Measurements from ENCODE around the gene MTA1. TPM values are rescaled to one million over a fixed set of nuclear protein-coding genes. Genes with fewer than 3 reads are reported as not detected.

Gene MTA1
- total and polyA plus RNA-seq, 2 donors: 32.5 to 80.8 TPM

DNA sequence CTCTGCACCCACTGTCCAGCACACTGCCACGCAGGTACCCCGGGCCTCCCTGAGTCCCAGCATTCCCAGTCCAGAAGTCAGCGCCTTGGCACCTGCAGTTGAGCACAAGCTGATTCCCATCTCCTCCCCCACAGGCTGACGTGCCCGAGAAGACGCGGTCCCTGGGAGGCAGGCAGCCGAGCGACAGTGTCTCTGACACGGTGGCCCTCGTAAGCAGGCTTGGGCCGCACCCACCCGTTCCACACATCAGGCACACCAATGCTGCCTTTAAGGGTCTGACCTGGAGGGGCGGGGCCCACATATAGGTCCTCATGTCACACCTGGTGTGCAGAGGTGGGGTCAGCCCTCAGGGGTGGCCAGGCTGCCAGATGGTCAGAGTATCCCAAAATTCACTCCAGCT is 39.7 kb upstream of the MTA1 start:
- Histone ChIP-seq H3K36me3 (ENCODE audit: control insufficient read depth in 2 of 2, insufficient read depth in 2 of 2, low read length in 1 of 2) (peaks cover 0 to 23% of the 10 kb centered on the region in 2 donors), H3K4me1 (ENCODE audit: control insufficient read depth in 2 of 2, insufficient read depth in 2 of 2, low read length in 2 of 2) (peaks cover 0 to 6% of the 10 kb centered on the region in 2 donors)
- DNase-seq (ENCODE audit: low read depth in 6 of 9, low spot score in 9 of 9): no peak

DNA sequence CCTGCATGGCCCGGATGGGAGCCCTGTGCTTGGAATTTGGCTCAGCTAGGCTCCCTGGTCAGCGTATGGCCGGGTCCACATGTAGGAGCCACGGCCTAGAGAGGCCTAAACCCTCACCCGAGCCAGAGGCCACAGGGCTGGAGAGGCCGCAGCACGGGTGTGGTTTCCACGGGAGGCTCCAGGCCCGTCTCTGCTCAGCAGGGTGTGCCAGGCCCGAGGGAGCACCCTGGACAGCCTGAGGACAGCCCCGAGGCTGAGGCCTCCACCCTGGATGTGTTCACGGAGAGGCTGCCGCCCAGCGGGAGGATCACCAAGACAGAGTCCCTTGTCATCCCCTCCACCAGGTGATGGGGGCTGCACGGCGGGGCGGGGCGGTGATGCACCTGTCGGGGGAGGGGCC is 38.9 kb upstream of the MTA1 start:
- no peak overlapping the region for H3K27ac ChIP-seq (ENCODE audit: low read depth in 1 of 2, low read length in 1 of 2)
- no peak overlapping the region for H3K4me3 ChIP-seq (ENCODE audit: low read length in 2 of 2)
- no peak for DNase-seq (ENCODE audit: low read depth in 6 of 9, low spot score in 9 of 9)
- no peaks in the 10 kb centered on the region for H3K27me3 ChIP-seq (ENCODE audit: control insufficient read depth in 2 of 2, insufficient read depth in 1 of 2, low read length in 1 of 2)
- H3K36me3 ChIP-seq (ENCODE audit: control insufficient read depth in 2 of 2, insufficient read depth in 2 of 2, low read length in 1 of 2): peaks cover 0 to 29% of the 10 kb centered on the region in 2 donors
- peaks cover 0 to 2% of the 10 kb centered on the region in 2 donors for H3K4me1 ChIP-seq (ENCODE audit: control insufficient read depth in 2 of 2, insufficient read depth in 2 of 2, low read length in 2 of 2)
- WGBS: 98% methylated on average over 19 of the region's 19 CpGs
- no peaks in the 10 kb centered on the region for H3K9me3 ChIP-seq (ENCODE audit: control insufficient read depth in 2 of 2, insufficient read depth in 1 of 2, low read length in 1 of 2)

More for the DNA sequence above, 39.7 kb upstream of the MTA1 start:
- H3K9me3 ChIP-seq (ENCODE audit: control insufficient read depth in 2 of 2, insufficient read depth in 1 of 2, low read length in 1 of 2): no peaks in the 10 kb centered on the region
- H3K27me3 ChIP-seq (ENCODE audit: control insufficient read depth in 2 of 2, insufficient read depth in 1 of 2, low read length in 1 of 2): no peaks in the 10 kb centered on the region
- no peak overlapping the region for H3K27ac ChIP-seq (ENCODE audit: low read depth in 1 of 2, low read length in 1 of 2)
- H3K4me3 ChIP-seq (ENCODE audit: low read length in 2 of 2): no peak overlapping the region
- WGBS: 98% methylated on average over 14 of the region's 14 CpGs

DNA sequence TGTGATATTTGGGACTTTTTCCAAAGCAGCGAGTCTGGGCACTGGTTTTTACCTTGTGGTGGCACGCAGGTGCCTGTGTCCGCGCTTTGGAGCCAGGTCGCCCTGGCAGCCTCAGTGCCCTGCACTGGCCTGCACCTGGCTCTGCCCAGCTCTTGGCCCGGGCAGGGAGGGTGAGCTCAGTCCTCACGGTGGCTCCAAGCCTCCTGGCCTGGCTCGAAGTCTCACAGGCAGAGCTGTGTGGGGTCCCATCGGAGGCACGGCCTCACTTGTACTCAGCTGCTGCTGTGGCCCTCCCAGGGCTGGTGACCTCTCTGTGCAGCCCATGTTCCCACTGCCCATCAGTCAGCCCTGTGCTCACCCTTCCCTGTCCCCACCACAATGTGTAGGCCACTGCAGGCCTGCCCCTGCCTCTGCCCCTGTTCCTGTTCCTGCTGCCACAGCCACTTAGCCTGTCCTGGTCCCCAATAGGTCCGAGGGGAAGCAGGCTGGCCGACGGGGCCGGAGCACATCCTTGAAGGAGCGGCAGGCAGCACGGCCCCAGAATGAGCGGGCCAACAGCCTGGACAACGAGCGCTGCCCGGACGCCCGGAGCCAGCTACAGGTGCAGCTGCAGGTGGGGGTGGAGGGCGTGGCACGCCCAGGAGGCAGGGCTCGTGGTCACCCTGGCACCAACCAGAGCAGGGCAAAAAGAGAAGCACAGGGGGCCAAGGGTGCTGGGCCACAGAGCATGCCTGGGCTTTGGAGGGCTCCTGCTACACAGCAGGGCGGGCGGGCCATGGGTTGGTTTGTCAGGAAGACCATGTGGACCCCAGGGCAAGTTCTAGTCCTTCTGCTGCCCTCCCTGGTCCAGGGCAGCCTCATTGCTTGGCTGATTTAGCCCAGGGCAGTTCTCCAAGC is 37.9 kb upstream of the MTA1 start:
- H3K36me3 ChIP-seq (ENCODE audit: control insufficient read depth in 2 of 2, insufficient read depth in 2 of 2, low read length in 1 of 2): peaks cover 0 to 34% of the 10 kb centered on the region in 2 donors

DNA sequence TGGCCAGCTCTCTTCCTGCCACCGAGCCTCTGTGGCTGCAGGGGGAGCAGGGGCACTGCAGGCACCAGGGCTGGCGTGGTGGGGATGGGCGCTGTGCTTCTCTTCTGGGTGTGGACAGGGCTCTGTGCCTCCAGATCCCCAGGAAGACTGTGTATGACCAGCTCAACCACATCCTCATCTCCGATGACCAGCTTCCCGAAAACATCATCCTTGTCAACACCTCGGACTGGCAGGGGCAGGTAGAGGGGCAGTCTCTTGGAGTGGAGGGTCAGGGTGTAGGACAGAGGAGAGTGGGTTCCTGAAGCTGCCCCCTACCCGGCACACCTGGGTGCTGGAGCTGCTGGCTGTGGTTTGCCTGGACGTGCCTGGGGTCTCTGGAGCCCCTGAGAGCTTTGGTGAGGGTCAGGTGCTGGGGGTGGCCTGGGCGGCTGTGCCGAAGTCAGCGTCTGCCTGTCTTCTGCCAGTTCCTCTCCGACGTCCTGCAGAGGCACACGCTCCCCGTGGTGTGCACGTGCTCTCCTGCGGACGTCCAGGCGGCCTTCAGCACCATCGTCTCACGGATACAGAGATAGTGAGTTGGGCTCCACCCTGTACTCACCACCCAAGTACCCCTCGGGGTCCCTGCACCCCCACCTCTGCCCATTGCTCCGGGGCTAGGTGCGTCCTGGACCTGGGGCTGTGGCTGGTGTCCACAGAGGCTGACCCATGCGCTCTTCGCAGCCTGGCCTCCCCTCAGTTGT is 37.1 kb upstream of the MTA1 start:
- no peaks in the 10 kb centered on the region for H3K9me3 ChIP-seq (ENCODE audit: control insufficient read depth in 2 of 2, insufficient read depth in 1 of 2, low read length in 1 of 2)
- no peaks in the 10 kb centered on the region for H3K27me3 ChIP-seq (ENCODE audit: control insufficient read depth in 2 of 2, insufficient read depth in 1 of 2, low read length in 1 of 2)
- H3K4me3 ChIP-seq (ENCODE audit: low read length in 2 of 2): no peak overlapping the region
- H3K36me3 ChIP-seq (ENCODE audit: control insufficient read depth in 2 of 2, insufficient read depth in 2 of 2, low read length in 1 of 2): peaks cover 2 to 42% of the 10 kb centered on the region in 2 donors
- no peak overlapping the region for H3K27ac ChIP-seq (ENCODE audit: low read depth in 1 of 2, low read length in 1 of 2)
- 97% methylated on average over 26 of the region's 26 CpGs for WGBS
- no peak for DNase-seq (ENCODE audit: low read depth in 6 of 9, low spot score in 9 of 9)
- H3K4me1 ChIP-seq (ENCODE audit: control insufficient read depth in 2 of 2, insufficient read depth in 2 of 2, low read length in 2 of 2): no peaks in the 10 kb centered on the region

More for the DNA sequence above, 37.9 kb upstream of the MTA1 start:
- no peak overlapping the region for H3K27ac ChIP-seq (ENCODE audit: low read depth in 1 of 2, low read length in 1 of 2)
- 94% methylated on average over 27 of the region's 27 CpGs for WGBS
- H3K4me3 ChIP-seq (ENCODE audit: low read length in 2 of 2): no peak overlapping the region
- no peak for DNase-seq (ENCODE audit: low read depth in 6 of 9, low spot score in 9 of 9)
- no peaks in the 10 kb centered on the region for H3K9me3 ChIP-seq (ENCODE audit: control insufficient read depth in 2 of 2, insufficient read depth in 1 of 2, low read length in 1 of 2)
- H3K4me1 ChIP-seq (ENCODE audit: control insufficient read depth in 2 of 2, insufficient read depth in 2 of 2, low read length in 2 of 2): no peaks in the 10 kb centered on the region
- H3K27me3 ChIP-seq (ENCODE audit: control insufficient read depth in 2 of 2, insufficient read depth in 1 of 2, low read length in 1 of 2): no peaks in the 10 kb centered on the region

DNA sequence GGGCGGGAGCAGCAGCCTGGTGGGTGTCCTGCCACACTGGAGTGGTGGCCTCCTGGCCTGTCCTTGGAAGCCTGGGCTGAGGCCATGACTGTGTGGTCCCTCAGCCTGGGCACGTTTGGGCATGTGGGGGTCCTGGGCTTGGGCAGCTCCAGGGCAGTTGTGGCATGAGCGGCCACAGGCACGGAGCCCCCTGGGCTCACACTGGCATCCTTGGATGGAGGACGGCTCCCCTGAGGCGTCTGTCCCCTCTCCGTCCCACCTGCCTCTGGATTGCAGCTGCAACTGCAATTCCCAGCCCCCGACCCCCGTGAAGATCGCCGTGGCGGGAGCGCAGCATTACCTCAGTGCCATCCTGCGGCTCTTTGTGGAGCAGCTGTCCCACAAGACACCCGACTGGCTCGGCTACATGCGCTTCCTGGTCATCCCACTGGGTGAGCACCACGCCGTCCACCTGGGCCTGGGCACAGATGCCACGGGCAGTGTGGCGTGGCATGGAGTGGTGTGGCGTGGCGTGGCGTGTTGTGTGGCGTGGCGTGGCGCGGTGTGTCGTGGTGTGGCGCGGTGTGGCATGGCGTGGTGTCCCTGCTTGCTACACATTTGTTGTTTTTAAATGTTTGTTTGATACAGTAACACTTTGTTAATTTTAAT is 36.4 kb upstream of the MTA1 start:
- 97% methylated on average over 32 of the region's 32 CpGs for WGBS
- Histone ChIP-seq H3K4me1 (ENCODE audit: control insufficient read depth in 2 of 2, insufficient read depth in 2 of 2, low read length in 2 of 2) (no peaks in the 10 kb centered on the region), H3K4me3 (ENCODE audit: low read length in 2 of 2) (no peak overlapping the region), H3K27ac (ENCODE audit: low read depth in 1 of 2, low read length in 1 of 2) (no peak overlapping the region), H3K36me3 (ENCODE audit: control insufficient read depth in 2 of 2, insufficient read depth in 2 of 2, low read length in 1 of 2) (peaks cover 4 to 44% of the 10 kb centered on the region in 2 donors), H3K9me3 (ENCODE audit: control insufficient read depth in 2 of 2, insufficient read depth in 1 of 2, low read length in 1 of 2) (no peaks in the 10 kb centered on the region), H3K27me3 (ENCODE audit: control insufficient read depth in 2 of 2, insufficient read depth in 1 of 2, low read length in 1 of 2) (no peaks in the 10 kb centered on the region)
- no peak for DNase-seq (ENCODE audit: low read depth in 6 of 9, low spot score in 9 of 9)

DNA sequence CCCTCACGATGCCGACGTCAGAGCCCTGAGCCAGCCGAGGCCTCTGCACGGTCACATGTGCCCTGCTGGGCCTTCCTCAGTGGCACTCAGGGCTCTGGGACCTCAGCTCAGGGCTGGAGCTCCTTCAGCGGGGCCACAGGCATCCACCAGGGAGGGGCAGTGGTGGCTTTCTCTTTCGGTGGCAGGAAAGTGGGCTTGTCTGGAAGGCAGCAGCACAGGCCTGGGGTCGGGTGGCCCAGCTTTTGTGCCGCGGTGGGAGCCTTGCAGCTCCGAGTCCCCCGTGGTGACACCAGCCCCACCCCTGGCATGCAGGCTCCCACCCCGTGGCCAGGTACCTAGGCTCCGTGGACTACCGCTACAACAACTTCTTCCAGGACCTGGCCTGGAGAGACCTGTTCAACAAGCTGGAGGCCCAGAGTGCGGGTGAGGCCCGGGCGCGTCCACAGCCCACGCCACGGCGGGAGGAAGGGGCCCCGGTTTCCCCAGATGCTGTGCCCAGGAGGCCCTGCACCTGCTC is 35.5 kb upstream of the MTA1 start:
- Histone ChIP-seq H3K9me3 (ENCODE audit: control insufficient read depth in 2 of 2, insufficient read depth in 1 of 2, low read length in 1 of 2) (no peaks in the 10 kb centered on the region), H3K27me3 (ENCODE audit: control insufficient read depth in 2 of 2, insufficient read depth in 1 of 2, low read length in 1 of 2) (no peaks in the 10 kb centered on the region), H3K4me1 (ENCODE audit: control insufficient read depth in 2 of 2, insufficient read depth in 2 of 2, low read length in 2 of 2) (peaks cover 0 to 2% of the 10 kb centered on the region in 2 donors), H3K27ac (ENCODE audit: low read depth in 1 of 2, low read length in 1 of 2) (no peak overlapping the region), H3K4me3 (ENCODE audit: low read length in 2 of 2) (no peak overlapping the region), H3K36me3 (ENCODE audit: control insufficient read depth in 2 of 2, insufficient read depth in 2 of 2, low read length in 1 of 2) (peaks cover 4 to 44% of the 10 kb centered on the region in 2 donors)
- no peak for DNase-seq (ENCODE audit: low read depth in 6 of 9, low spot score in 9 of 9)
- 97% methylated on average over 23 of the region's 23 CpGs for WGBS

DNA sequence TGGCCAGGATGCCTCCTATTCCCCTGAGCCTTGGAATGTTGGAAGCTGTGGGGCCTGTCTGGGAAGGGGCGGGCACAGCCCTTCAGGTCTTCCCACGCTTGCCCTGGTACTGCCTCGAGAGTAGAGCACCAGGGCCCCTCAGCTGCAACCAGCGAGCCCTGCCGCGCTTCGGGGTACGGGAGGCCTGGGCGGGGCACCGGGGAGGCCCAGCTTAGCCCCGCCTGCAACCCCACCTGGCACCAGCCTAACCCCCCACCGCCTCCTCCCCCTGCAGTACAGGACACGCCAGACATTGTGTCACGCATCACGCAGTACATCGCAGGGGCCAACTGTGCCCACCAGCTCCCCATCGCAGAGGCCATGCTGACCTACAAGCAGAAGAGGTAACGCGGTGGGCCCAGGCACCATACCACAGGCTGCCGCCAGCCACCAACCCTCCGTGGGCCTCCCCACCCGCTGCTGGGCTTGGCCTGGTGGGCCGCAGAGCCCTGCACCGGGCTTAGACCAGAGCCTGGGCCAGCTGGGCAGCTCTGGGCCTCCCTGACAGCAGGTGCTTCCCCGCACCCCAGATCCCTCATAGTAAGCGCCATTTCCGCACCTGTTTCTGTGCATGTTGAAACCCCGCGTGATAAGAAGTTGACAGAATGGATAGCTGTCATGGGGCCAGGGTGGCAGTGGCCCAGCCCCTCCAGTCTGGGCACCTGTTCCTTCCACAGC is 34.9 kb upstream of the MTA1 start:
- no peak overlapping the region for H3K27ac ChIP-seq (ENCODE audit: low read depth in 1 of 2, low read length in 1 of 2)
- WGBS: 98% methylated on average over 29 of the region's 29 CpGs
- no peak for DNase-seq (ENCODE audit: low read depth in 6 of 9, low spot score in 9 of 9)
- H3K4me1 ChIP-seq (ENCODE audit: control insufficient read depth in 2 of 2, insufficient read depth in 2 of 2, low read length in 2 of 2): peaks cover under 1 to 6% of the 10 kb centered on the region in 2 donors
- H3K36me3 ChIP-seq (ENCODE audit: control insufficient read depth in 2 of 2, insufficient read depth in 2 of 2, low read length in 1 of 2): peaks cover 4 to 43% of the 10 kb centered on the region in 2 donors
- no peaks in the 10 kb centered on the region for H3K9me3 ChIP-seq (ENCODE audit: control insufficient read depth in 2 of 2, insufficient read depth in 1 of 2, low read length in 1 of 2)
- H3K27me3 ChIP-seq (ENCODE audit: control insufficient read depth in 2 of 2, insufficient read depth in 1 of 2, low read length in 1 of 2): no peaks in the 10 kb centered on the region
- no peak overlapping the region for H3K4me3 ChIP-seq (ENCODE audit: low read length in 2 of 2)

DNA sequence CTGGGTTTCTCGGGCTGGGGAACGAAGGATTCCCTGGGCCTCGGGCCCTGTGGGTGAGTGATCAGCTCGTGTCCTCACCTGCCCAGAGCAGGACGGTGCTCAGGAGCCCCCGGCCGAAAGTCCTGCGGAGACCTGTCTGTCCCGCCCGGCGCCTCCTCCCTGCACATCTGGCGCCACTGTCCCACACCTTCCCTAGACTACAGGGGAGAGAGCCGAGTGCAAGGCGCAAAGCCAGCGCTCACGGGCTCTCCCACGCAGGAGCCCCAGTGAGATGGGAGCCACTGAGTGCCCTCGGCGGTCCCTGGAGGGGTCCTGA is 34.3 kb upstream of the MTA1 start:
- H3K4me1 ChIP-seq (ENCODE audit: control insufficient read depth in 2 of 2, insufficient read depth in 2 of 2, low read length in 2 of 2): peaks cover 5 to 11% of the 10 kb centered on the region in 2 donors
- no peak for DNase-seq (ENCODE audit: low read depth in 6 of 9, low spot score in 9 of 9)
- no peak overlapping the region for H3K27ac ChIP-seq (ENCODE audit: low read depth in 1 of 2, low read length in 1 of 2)
- H3K4me3 ChIP-seq (ENCODE audit: low read length in 2 of 2): no peak overlapping the region
- WGBS: 97% methylated on average over 19 of the region's 19 CpGs
- no peaks in the 10 kb centered on the region for H3K9me3 ChIP-seq (ENCODE audit: control insufficient read depth in 2 of 2, insufficient read depth in 1 of 2, low read length in 1 of 2)
- H3K36me3 ChIP-seq (ENCODE audit: control insufficient read depth in 2 of 2, insufficient read depth in 2 of 2, low read length in 1 of 2): peaks cover 4 to 41% of the 10 kb centered on the region in 2 donors
- no peaks in the 10 kb centered on the region for H3K27me3 ChIP-seq (ENCODE audit: control insufficient read depth in 2 of 2, insufficient read depth in 1 of 2, low read length in 1 of 2)
